Loucy (cell line): ENCODE results near the gene TEX13D.

Experiments
- CTCF ChIP-seq: fragments of 200-600 bp; sonication (generic); conservative IDR thresholded peaks from 2 replicates; pipeline ENCODE4 v1.5.1; 2014; ENCODE audit warnings: mild to moderate bottlenecking, antibody characterized with exemption, low read length
- EZH2phosphoT487 ChIP-seq: fragments of 200-600 bp; IDR thresholded peaks from 2 replicates; pipeline ENCODE4 v1.6.1; 2018; ENCODE audit warnings: antibody characterized with exemption, mild to moderate bottlenecking, moderate library complexity, borderline replicate concordance

GRCh38 chrX:124346117-124346876, 13.8 kb downstream of the TEX13D start, which contains the start of gene SH2D1A:
- TF ChIP-seq CTCF, result no peak
- no peak for TF ChIP-seq EZH2phosphoT487
